Osteocyte (in vitro differentiated cells): ENCODE measurements around the gene BEST1. TPM values are rescaled to one million over a fixed set of nuclear protein-coding genes. Genes with fewer than 3 reads are reported as not detected.

Experiments used
- DNase-seq: peaks from one replicate; pipeline ENCODE4 v3.0.0; 2021; ENCODE audit warnings: mixed read lengths; ENCODE audit not compliant: unreplicated experiment; ENCODE audit errors: extremely low spot score
- H3K27ac Mint-ChIP-seq: one replicate; pipeline ENCODE4 v1.8.0; 2021; ENCODE audit warnings: mild to moderate bottlenecking, mixed read lengths; ENCODE audit not compliant: unreplicated experiment
- H3K27me3 Mint-ChIP-seq: one replicate; pipeline ENCODE4 v1.8.0; 2021; ENCODE audit warnings: mixed read lengths; ENCODE audit not compliant: unreplicated experiment
- H3K36me3 Mint-ChIP-seq: one replicate; pipeline ENCODE4 v1.8.0; 2021; ENCODE audit warnings: mixed read lengths; ENCODE audit not compliant: unreplicated experiment
- H3K4me1 Mint-ChIP-seq: one replicate; pipeline ENCODE4 v1.8.0; 2021; ENCODE audit warnings: mixed read lengths; ENCODE audit not compliant: unreplicated experiment
- H3K4me3 Mint-ChIP-seq: one replicate; pipeline ENCODE4 v1.8.0; 2021; ENCODE audit warnings: mild to moderate bottlenecking, moderate library complexity, mixed read lengths; ENCODE audit not compliant: unreplicated experiment
- H3K9me3 Mint-ChIP-seq: one replicate; pipeline ENCODE4 v1.8.0; 2021; ENCODE audit warnings: mixed read lengths; ENCODE audit not compliant: unreplicated experiment
- CTCF ChIP-seq: fragments of 200-600 bp; sonication (generic); IDR thresholded peaks from 2 replicates; pipeline ENCODE4 v1.5.0; 2021; ENCODE audit warnings: antibody characterized with exemption, mild to moderate bottlenecking, moderate library complexity
- total RNA-seq: library from RNA; stranded (reverse); gene quantifications from 2 replicates; pipeline ENCODE4 v1.2.1, GENCODE V29; 2021

The BEST1 gene
- total RNA-seq, 1 donor from 2014 or later: 0.81 TPM

GRCh38 chr11:61908730-61909316, 41.3 kb upstream of the BEST1 start:
- H3K36me3 Mint-ChIP-seq: peaks cover 23% of the 10 kb centered on the region
- no peak overlapping the region for H3K4me3 Mint-ChIP-seq
- peaks cover 10% of the 10 kb centered on the region for H3K4me1 Mint-ChIP-seq
- TF ChIP-seq CTCF: no peak
- no peak for DNase-seq
- no peaks in the 10 kb centered on the region for H3K27me3 Mint-ChIP-seq
- no peak overlapping the region for H3K27ac Mint-ChIP-seq
- H3K9me3 Mint-ChIP-seq: no peaks in the 10 kb centered on the region

- Mint-ChIP-seq H3K4me3 (no peak overlapping the region), H3K9me3 (no peaks in the 10 kb centered on the region), H3K27me3 (no peaks in the 10 kb centered on the region), H3K36me3 (peaks cover 11% of the 10 kb centered on the region), H3K4me1 (peaks cover 22% of the 10 kb centered on the region), H3K27ac (no peak overlapping the region)
- TF ChIP-seq CTCF: no peak
- no peak for DNase-seq
Measured at GRCh38 chr11:61910187-61911127, 39.7 kb upstream of the BEST1 start.

GRCh38 chr11:61911128-61911700, 38.9 kb upstream of the BEST1 start:
- no peak for DNase-seq
- Mint-ChIP-seq H3K9me3 (no peaks in the 10 kb centered on the region), H3K4me1 (peaks cover 29% of the 10 kb centered on the region), H3K36me3 (peaks cover 9% of the 10 kb centered on the region), H3K4me3 (no peak overlapping the region), H3K27ac (no peak overlapping the region), H3K27me3 (no peaks in the 10 kb centered on the region)
- no peak for TF ChIP-seq CTCF

GRCh38 chr11:61911701-61912529, 38.2 kb upstream of the BEST1 start:
- no peak overlapping the region for H3K4me3 Mint-ChIP-seq
- no peaks in the 10 kb centered on the region for H3K27me3 Mint-ChIP-seq
- no peak for TF ChIP-seq CTCF
- DNase-seq: no peak
- peaks cover 4% of the 10 kb centered on the region for H3K36me3 Mint-ChIP-seq
- H3K27ac Mint-ChIP-seq: no peak overlapping the region
- H3K9me3 Mint-ChIP-seq: no peaks in the 10 kb centered on the region
- peaks cover 34% of the 10 kb centered on the region for H3K4me1 Mint-ChIP-seq
